K562 (cell line): ENCODE data around the gene DIS3L2.

Source experiments
- ARID4B ChIP-seq: sonication (generic); formaldehyde crosslinking; IDR thresholded peaks from 2 replicates; pipeline ENCODE4 v1.8.0; 2022; ENCODE audit warnings: mild to moderate bottlenecking, missing genetic modification reagents
- DDX20 ChIP-seq: fragments of 450-650 bp; IDR thresholded peaks from 2 replicates; pipeline ENCODE4 v1.6.1; 2016; ENCODE audit warnings: missing genetic modification characterization, low read depth, mild to moderate bottlenecking, missing compliant biosample characterization, moderate library complexity
- HMBOX1 ChIP-seq: sonication (generic); IDR thresholded peaks from 2 replicates; pipeline ENCODE4 v1.6.1; 2016

GRCh38 chr2:232304236-232304635 is 342.7 kb downstream of the DIS3L2 start:
- TF ChIP-seq HMBOX1 = no peak
- TF ChIP-seq ARID4B = no peak
- no peak for TF ChIP-seq DDX20
